Stomach (tissue), 9 donors: ENCODE results near the gene KLHDC7B. TPM values are rescaled to one million over a fixed set of nuclear protein-coding genes. Genes with fewer than 3 reads are reported as not detected.

Source experiments
- DNase-seq, 2 donors: peaks; one replicate each; pipeline versions ENCODE4 v3.0.0 to v3.0.0-alpha.2; 2013 to 2019
- H3K27ac ChIP-seq, 5 donors: fragments of 200-600 bp in 4 of 5; sonication (generic) in 4 of 5; one replicate each; pipeline ENCODE4 v1.5.1; 2013 to 2019; ENCODE audit warnings: mild to moderate bottlenecking in 1 of 5, moderate library complexity in 1 of 5
- H3K27me3 ChIP-seq, 3 donors: fragments of 200-600 bp; sonication (generic); one replicate each; pipeline ENCODE4 v1.5.1; 2017 to 2019; ENCODE audit warnings: mixed run types in 1 of 3
- H3K36me3 ChIP-seq, 4 donors: fragments of 200-600 bp; sonication (generic); 1 replicate in 3 of 4; 2 replicates in 1 of 4; pipeline ENCODE4 v1.5.1; 2016 to 2019
- H3K4me1 ChIP-seq, 4 donors: fragments of 200-600 bp; sonication (generic); one replicate each; pipeline ENCODE4 v1.5.1; 2016 to 2019
- H3K4me3 ChIP-seq, 4 donors: fragments of 200-600 bp; sonication (generic) in 3 of 4; one replicate each; pipeline ENCODE4 v1.5.1; 2016 to 2019; ENCODE audit warnings: mild to moderate bottlenecking in 1 of 4
- H3K9me3 ChIP-seq, 4 donors: fragments of 200-600 bp; sonication (generic); one replicate each; pipeline ENCODE4 v1.5.1; 2016 to 2019
- EP300 ChIP-seq: sonication (generic); formaldehyde crosslinking; IDR thresholded peaks from one replicate; pipeline ENCODE4 v1.6.1; 2017; ENCODE audit warnings: antibody characterized with exemption
- POLR2A ChIP-seq, 4 donors: fragments of 450-650 bp; IDR thresholded peaks; one replicate each; pipeline ENCODE4 v1.6.1; 2016; ENCODE audit warnings: antibody characterized with exemption in 4 of 4, control low read depth in 2 of 4, mild to moderate bottlenecking in 1 of 4, moderate library complexity in 1 of 4
- POLR2AphosphoS5 ChIP-seq, 3 donors: sonication (generic); formaldehyde crosslinking; IDR thresholded peaks; one replicate each; pipeline ENCODE4 v1.6.1; 2016; ENCODE audit warnings: antibody characterized with exemption in 3 of 3
- WGBS, 5 donors: extraction: QIAGEN DNeasy Blood & Tissue Kit in 3 of 5; methylation state at CpG; one replicate each; pipeline versions ENCODE4 v1.1.5 to v1.1.7; 2013 to 2018; 5-methylcytosine and 5-hydroxymethylcytosine counted together
- intact Hi-C: fragments of 100-400 bp; cut with DNase I; formaldehyde crosslinking; loops from one replicate; pipeline ENCODE4 v1.15.1; 2023; ENCODE audit warnings: low total_unique reads
- polyA plus RNA-seq, 3 donors: library from polyadenylated mRNA; stranded (reverse); fragments of 200-250 nt; gene quantifications; one replicate each; pipeline ENCODE4 v1.2.3, GENCODE V29; 2013
- total RNA-seq, 5 donors: library from RNA; depleted of rRNA; stranded (reverse); fragments of >200 nt; gene quantifications; one replicate each; pipeline versions ENCODE4 v1.1.0 to v1.2.3, GENCODE V29; 2014 to 2016
- TF ChIP-seq, protein P1 (sequence below), 7 experiments: fragments of 450-650 bp in 4 of 7; fragments of 200-600 bp in 3 of 7; sonication (generic) in 3 of 7; IDR thresholded peaks; one replicate each; pipeline ENCODE4 v1.5.1; 2016 to 2019; ENCODE audit warnings: antibody characterized with exemption in 7 of 7, control low read depth in 2 of 7, mild to moderate bottlenecking in 1 of 7
- donor health status: healthy with polysubstance abuse.
- donor health status: Bipolar disorder and iron deficiency.
- donor health status: healthy.

KLHDC7B gene
- total and polyA plus RNA-seq, 8 donors = 0.25 to 0.46 TPM; not detected in 6

DNA sequence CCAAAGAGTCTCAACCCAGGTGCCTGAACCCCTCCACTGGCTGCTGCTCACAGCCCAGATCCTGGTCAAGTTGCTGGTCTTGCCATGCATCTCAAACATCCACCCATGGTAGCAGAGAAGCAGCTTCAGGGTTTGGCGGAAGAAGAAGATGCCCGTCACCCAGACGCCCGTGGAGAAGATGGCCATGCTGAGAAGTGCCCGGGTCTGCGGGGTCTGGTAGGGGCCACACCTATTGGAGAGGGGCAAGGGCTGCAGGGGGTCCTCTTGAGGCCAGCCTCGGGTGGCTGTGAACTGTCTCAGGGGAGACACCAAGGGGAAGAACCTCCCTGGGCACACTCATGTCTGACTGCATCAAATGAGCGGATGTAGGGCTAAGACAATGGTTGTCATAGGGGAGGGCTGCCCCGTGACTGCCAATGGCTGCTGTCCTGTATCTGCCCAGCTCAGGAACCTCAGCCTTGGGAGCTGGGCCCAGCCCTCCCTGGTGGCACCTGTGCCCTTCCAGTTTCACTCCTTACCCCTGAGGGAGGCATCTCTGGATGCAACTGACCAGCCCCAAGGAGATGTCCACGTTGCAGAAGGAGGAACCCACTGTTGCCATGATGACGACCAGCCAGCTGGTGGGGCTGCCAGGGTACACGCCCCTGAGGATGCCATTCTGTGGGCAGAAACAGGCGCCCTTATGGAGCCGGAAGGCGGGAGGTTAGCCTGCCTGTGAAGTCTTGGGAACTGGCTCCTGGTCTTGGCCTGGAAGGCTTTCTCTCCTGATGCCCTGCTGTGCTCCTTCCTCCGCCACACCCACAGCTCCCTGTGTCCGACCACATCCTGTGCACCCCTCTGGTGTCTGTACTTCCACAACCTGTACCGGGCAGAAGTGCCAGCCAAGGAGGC lies 31.4 kb downstream of the KLHDC7B start:
- TF ChIP-seq POLR2A (IDR thresholded peaks at IDR 0.05) = no peak
- TF ChIP-seq EP300 = no peak
- TF ChIP-seq, protein P1, sequence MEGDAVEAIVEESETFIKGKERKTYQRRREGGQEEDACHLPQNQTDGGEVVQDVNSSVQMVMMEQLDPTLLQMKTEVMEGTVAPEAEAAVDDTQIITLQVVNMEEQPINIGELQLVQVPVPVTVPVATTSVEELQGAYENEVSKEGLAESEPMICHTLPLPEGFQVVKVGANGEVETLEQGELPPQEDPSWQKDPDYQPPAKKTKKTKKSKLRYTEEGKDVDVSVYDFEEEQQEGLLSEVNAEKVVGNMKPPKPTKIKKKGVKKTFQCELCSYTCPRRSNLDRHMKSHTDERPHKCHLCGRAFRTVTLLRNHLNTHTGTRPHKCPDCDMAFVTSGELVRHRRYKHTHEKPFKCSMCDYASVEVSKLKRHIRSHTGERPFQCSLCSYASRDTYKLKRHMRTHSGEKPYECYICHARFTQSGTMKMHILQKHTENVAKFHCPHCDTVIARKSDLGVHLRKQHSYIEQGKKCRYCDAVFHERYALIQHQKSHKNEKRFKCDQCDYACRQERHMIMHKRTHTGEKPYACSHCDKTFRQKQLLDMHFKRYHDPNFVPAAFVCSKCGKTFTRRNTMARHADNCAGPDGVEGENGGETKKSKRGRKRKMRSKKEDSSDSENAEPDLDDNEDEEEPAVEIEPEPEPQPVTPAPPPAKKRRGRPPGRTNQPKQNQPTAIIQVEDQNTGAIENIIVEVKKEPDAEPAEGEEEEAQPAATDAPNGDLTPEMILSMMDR (IDR thresholded peaks at IDR 0.05) = no peak
- TF ChIP-seq POLR2AphosphoS5 (IDR thresholded peaks at IDR 0.05) = no peak

DNA sequence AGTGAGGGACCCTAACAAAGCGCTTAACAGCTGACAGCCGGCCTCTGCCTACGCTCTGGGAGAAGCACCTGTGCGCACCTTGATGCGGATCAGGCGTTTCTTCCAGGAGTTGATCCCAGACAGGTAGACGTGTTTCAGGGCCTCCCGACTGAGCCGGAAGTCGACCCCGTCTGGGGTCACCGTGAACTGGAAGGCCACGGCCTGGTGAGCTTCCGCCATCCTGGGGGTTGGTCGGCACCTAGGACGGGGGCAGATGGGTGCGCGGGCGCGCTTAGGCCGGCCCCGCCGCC lies 31.9 kb downstream of the KLHDC7B start:
- Histone ChIP-seq H3K4me3 (peak overlapping the region in 1 of 4 donors; percentile 11), H3K27me3 (peaks cover 0 to 15% (median 5%) of the 10 kb centered on the region in 3 donors), H3K36me3 (peaks cover 0 to 47% (median 25%) of the 10 kb centered on the region in 4 donors), H3K9me3 (no peaks in the 10 kb centered on the region), H3K27ac (no peak overlapping the region), H3K4me1 (peaks cover 25 to 37% (median 30%) of the 10 kb centered on the region in 4 donors)
- intact Hi-C loops = no loop called here
- 46 to 52% (median 51%) methylated on average over 10 to 23 of the region's 23 CpGs for WGBS, 5 donors
- DNase-seq = no peak
- TF ChIP-seq, protein P1 (IDR thresholded peaks at IDR 0.05) = no peak
- no peak for TF ChIP-seq EP300
- no peak for TF ChIP-seq POLR2A (IDR thresholded peaks at IDR 0.05)
- no peak for TF ChIP-seq POLR2AphosphoS5 (IDR thresholded peaks at IDR 0.05)

More for the DNA sequence above, 31.4 kb downstream of the KLHDC7B start:
- peaks cover 24 to 36% (median 30%) of the 10 kb centered on the region in 4 donors for H3K4me1 ChIP-seq
- H3K36me3 ChIP-seq = peaks cover 0 to 51% (median 29%) of the 10 kb centered on the region in 4 donors
- intact Hi-C loops = no loop called here
- H3K9me3 ChIP-seq = no peaks in the 10 kb centered on the region
- 76 to 82% (median 81%) methylated on average over 17 to 18 of the region's 18 CpGs for WGBS, 5 donors
- peaks cover 0 to 15% (median 5%) of the 10 kb centered on the region in 3 donors for H3K27me3 ChIP-seq
- no peak overlapping the region for H3K4me3 ChIP-seq
- H3K27ac ChIP-seq = no peak overlapping the region
- DNase-seq = no peak

- TF ChIP-seq EP300 (no peak), POLR2AphosphoS5 (IDR thresholded peaks at IDR 0.05) (no peak), POLR2A (IDR thresholded peaks at IDR 0.05) (no peak)
- TF ChIP-seq, protein P1 (IDR thresholded peaks at IDR 0.05) = no peak
- peak within 1 kb of the TSS in 1 of 5 donors; percentile 42 for H3K27ac ChIP-seq
Measured at GRCh38 chr22:50577987-50578775, 32.5 kb downstream of the KLHDC7B start, which contains the start of gene CPT1B. TSS of gene CPT1B (minus strand) at chr22:50578427. CDS start at chr22:50577915, 512 bp downstream.

DNA sequence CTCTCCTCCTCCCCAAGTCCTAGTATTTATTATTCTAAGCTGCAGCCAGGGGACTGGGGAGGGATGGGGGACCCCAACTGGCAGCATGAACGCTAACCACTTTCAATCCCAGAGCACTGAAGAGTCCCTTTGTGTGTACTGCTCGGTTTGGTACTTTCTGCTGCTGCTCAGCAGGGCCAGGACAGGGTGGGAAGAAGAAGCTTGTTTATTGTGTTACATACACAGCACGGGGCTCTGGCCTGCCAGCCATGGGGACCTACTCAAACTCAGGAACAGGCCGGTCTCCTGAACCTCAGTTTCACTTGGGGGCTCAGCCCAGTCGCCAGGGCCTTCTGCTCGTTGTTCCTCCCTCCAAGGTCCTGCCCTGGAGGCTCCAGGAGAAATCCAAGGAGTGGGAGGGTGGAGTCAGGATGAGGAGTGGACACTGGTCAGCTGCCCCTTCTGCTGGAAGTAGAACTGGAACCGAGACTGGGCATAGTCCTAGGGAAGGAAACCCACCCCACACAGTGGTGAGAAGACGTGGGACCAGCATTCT lies 33.1 kb downstream of the KLHDC7B start:
- no peak for TF ChIP-seq POLR2A (IDR thresholded peaks at IDR 0.05)
- no peak for TF ChIP-seq POLR2AphosphoS5 (IDR thresholded peaks at IDR 0.05)
- TF ChIP-seq, protein P1 (IDR thresholded peaks at IDR 0.05) = no peak
- TF ChIP-seq EP300 = no peak
- 59 to 70% (median 67%) methylated on average over 5 to 8 of the region's 8 CpGs for WGBS, 5 donors
- Histone ChIP-seq H3K27me3 (peaks cover 0 to 15% (median 5%) of the 10 kb centered on the region in 3 donors), H3K4me1 (peaks cover 32 to 44% (median 37%) of the 10 kb centered on the region in 4 donors), H3K9me3 (no peaks in the 10 kb centered on the region), H3K36me3 (peaks cover 0 to 35% (median 19%) of the 10 kb centered on the region in 4 donors), H3K4me3 (no peak overlapping the region), H3K27ac (no peak overlapping the region)
- intact Hi-C loops = no loop called here
- DNase-seq = no peak

More at GRCh38 chr22:50577987-50578775, 32.5 kb downstream of the KLHDC7B start, which contains the start of gene CPT1B:
- Histone ChIP-seq H3K9me3 (no peaks in the 10 kb centered on the region), H3K4me1 (peaks cover 26 to 37% (median 31%) of the 10 kb centered on the region in 4 donors), H3K4me3 (peak within 1 kb of the TSS in 1 of 4 donors; percentile 11), H3K27me3 (peaks cover 0 to 15% (median 5%) of the 10 kb centered on the region in 3 donors), H3K36me3 (peaks cover 0 to 42% (median 22%) of the 10 kb centered on the region in 4 donors)
- intact Hi-C loops = no loop called here
- 24 to 34% (median 27%) methylated on average over 17 to 63 of the region's 63 CpGs for WGBS, 5 donors
- DNase-seq = peak in 1 of 2 donors; percentile 80
